Parathyroid adenoma (tissue), 2 donors: ENCODE data around the gene DNAH8.

Experiments
- H2AFZ ChIP-seq: fragments of 300-600 bp; sonication (generic); one replicate; pipeline ENCODE4 v1.7.0; 2017; ENCODE audit warnings: antibody characterized with exemption, mild to moderate bottlenecking
- H3K27ac ChIP-seq: fragments of 300-600 bp; sonication (generic); one replicate; pipeline ENCODE4 v1.7.0; 2017
- H3K27me3 ChIP-seq: fragments of 300-600 bp; sonication (generic); one replicate; pipeline ENCODE4 v1.7.0; 2017; ENCODE audit warnings: low read length; ENCODE audit not compliant: control insufficient read depth, insufficient read depth
- H3K36me3 ChIP-seq: fragments of 300-600 bp; sonication (generic); one replicate; pipeline ENCODE4 v1.7.0; 2017; ENCODE audit warnings: low read length; ENCODE audit not compliant: control insufficient read depth, insufficient read depth
- H3K4me1 ChIP-seq: fragments of 300-600 bp; sonication (generic); one replicate; pipeline ENCODE4 v1.7.0; 2017; ENCODE audit warnings: control low read depth
- H3K4me2 ChIP-seq: fragments of 300-600 bp; sonication (generic); one replicate; pipeline ENCODE4 v1.7.0; 2017; ENCODE audit warnings: low read length
- H3K4me3 ChIP-seq: fragments of 300-600 bp; sonication (generic); one replicate; pipeline ENCODE4 v1.7.0; 2017; ENCODE audit warnings: low read depth, low read length
- H3K79me2 ChIP-seq: fragments of 300-600 bp; sonication (generic); one replicate; pipeline ENCODE4 v1.7.0; 2017; ENCODE audit warnings: control low read depth
- H3K9ac ChIP-seq: fragments of 300-600 bp; sonication (generic); one replicate; pipeline ENCODE4 v1.7.0; 2017; ENCODE audit warnings: mild to moderate bottlenecking
- H3K9me3 ChIP-seq: fragments of 300-600 bp; sonication (generic); one replicate; pipeline ENCODE4 v1.7.0; 2017; ENCODE audit warnings: low read length; ENCODE audit not compliant: control insufficient read depth
- TF ChIP-seq, protein P1 (sequence below): fragments of 300-600 bp; sonication (generic); IDR thresholded peaks from one replicate; pipeline ENCODE4 v1.7.0; 2017; ENCODE audit warnings: antibody characterized with exemption, mild to moderate bottlenecking
- donor health status: primary hyperparathyroidism.

DNAH8 gene

GRCh38 chr6:39079197-39080125, 364.4 kb downstream of the DNAH8 start:
- no peaks in the 10 kb centered on the region for H3K79me2 ChIP-seq
- H3K9ac ChIP-seq, result no peak overlapping the region
- H3K36me3 ChIP-seq, result no peaks in the 10 kb centered on the region
- H3K4me2 ChIP-seq, result no peak overlapping the region
- H2AFZ ChIP-seq, result no peak overlapping the region
- no peak overlapping the region for H3K4me3 ChIP-seq
- no peaks in the 10 kb centered on the region for H3K4me1 ChIP-seq
- H3K27ac ChIP-seq, result no peak overlapping the region
- no peaks in the 10 kb centered on the region for H3K9me3 ChIP-seq
- TF ChIP-seq, protein P1, sequence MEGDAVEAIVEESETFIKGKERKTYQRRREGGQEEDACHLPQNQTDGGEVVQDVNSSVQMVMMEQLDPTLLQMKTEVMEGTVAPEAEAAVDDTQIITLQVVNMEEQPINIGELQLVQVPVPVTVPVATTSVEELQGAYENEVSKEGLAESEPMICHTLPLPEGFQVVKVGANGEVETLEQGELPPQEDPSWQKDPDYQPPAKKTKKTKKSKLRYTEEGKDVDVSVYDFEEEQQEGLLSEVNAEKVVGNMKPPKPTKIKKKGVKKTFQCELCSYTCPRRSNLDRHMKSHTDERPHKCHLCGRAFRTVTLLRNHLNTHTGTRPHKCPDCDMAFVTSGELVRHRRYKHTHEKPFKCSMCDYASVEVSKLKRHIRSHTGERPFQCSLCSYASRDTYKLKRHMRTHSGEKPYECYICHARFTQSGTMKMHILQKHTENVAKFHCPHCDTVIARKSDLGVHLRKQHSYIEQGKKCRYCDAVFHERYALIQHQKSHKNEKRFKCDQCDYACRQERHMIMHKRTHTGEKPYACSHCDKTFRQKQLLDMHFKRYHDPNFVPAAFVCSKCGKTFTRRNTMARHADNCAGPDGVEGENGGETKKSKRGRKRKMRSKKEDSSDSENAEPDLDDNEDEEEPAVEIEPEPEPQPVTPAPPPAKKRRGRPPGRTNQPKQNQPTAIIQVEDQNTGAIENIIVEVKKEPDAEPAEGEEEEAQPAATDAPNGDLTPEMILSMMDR, result no peak
- no peaks in the 10 kb centered on the region for H3K27me3 ChIP-seq
